Measurements from ENCODE around the gene GULP1.

GULP1 gene

DNA sequence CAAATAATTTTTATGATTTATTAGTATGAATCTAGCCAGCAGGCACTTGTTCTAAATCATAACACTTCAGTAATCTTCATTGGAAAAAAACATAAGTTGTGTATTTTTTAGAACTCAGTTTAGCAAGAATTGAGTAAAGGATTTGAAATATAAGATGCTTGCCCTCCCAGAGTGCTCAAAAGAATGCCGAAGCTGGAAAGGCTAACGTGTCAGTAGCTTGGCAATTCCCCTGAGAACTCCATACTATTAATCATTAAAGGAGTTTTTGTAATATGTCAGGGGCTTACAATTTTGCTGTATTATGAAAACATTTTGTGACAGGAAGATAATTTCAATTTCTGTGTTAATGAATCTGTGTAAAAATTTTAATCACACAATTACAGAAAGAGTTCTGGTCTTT is 122.7 kb downstream of the GULP1 start:
- ATAC-seq (ENCODE audit: insufficient read depth, low read depth) (no peak), DNase-seq (no peak)
- Histone ChIP-seq H3K36me3 (ENCODE audit: insufficient read depth, low read length) (no peaks in the 10 kb centered on the region), H3K27me3 (ENCODE audit: insufficient read depth, low read length, poor library complexity) (no peaks in the 10 kb centered on the region), H3K4me1 (ENCODE audit: insufficient read depth, low read length) (no peaks in the 10 kb centered on the region), H3K4me2 (ENCODE audit: insufficient read depth, low read length) (no peak overlapping the region), H3K79me2 (ENCODE audit: insufficient read depth, low read length) (no peaks in the 10 kb centered on the region), H3K4me3 (ENCODE audit: low read depth in 1 of 2, low read length in 2 of 2) (no peak overlapping the region), H3K9me3 (ENCODE audit: insufficient read depth, low read length, severe bottlenecking) (no peaks in the 10 kb centered on the region), H4K20me1 (ENCODE audit: insufficient read depth, low read length) (no peaks in the 10 kb centered on the region), H3K9ac (ENCODE audit: low read depth, low read length) (no peak overlapping the region), H3K27ac (ENCODE audit: low read length) (no peak overlapping the region), H2AFZ (ENCODE audit: low read depth, low read length) (no peak overlapping the region)
- TF ChIP-seq, protein P1, sequence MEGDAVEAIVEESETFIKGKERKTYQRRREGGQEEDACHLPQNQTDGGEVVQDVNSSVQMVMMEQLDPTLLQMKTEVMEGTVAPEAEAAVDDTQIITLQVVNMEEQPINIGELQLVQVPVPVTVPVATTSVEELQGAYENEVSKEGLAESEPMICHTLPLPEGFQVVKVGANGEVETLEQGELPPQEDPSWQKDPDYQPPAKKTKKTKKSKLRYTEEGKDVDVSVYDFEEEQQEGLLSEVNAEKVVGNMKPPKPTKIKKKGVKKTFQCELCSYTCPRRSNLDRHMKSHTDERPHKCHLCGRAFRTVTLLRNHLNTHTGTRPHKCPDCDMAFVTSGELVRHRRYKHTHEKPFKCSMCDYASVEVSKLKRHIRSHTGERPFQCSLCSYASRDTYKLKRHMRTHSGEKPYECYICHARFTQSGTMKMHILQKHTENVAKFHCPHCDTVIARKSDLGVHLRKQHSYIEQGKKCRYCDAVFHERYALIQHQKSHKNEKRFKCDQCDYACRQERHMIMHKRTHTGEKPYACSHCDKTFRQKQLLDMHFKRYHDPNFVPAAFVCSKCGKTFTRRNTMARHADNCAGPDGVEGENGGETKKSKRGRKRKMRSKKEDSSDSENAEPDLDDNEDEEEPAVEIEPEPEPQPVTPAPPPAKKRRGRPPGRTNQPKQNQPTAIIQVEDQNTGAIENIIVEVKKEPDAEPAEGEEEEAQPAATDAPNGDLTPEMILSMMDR (IDR thresholded peaks at IDR 0.05; ENCODE audit: borderline replicate concordance, extremely low read depth, low read length, poor library complexity, severe bottlenecking) = no peak
- TF ChIP-seq EZH2 (IDR thresholded peaks at IDR 0.05; ENCODE audit: borderline replicate concordance, low read depth, low read length, severe bottlenecking) = no peak

DNA sequence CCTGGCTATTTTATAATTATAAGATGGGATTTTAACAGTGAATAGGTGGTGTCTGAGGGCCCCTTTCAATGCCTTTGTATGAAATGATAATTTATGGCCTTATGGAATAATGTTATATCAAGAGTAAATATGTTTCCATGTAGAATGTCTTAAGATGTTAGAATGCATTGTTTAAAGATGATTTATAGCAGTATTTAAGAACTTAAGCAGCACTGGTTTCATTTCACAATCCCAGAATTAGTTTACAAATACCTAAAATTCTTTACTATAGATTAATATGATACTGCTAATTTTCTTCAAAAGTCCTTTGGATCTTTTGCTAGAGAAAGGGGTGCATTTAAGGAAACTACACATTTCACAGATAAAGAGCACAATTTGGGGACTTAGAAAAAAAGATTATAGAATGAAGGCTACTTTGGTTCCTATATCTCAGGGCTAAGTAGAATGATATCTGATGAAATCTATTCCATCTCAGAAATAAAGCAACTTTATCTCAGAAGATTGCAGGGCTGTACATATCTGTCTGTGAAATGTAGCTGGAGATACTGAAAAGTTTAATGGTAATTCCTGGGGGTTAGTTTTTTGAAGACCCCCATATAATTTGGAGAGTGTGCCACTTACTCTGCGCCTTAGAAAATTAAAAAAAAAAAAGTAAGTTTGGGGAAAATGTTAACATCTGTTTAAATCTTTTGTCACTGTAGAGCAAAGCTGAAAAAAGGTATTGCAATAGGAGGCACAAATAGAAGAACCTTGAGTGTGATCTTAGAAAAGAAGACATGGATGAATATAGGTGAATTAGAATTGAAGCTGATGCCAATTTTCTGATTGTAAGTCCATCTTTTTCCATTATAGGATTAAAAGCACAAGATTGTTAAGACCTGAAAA is 123.4 kb downstream of the GULP1 start:
- H4K20me1 ChIP-seq (ENCODE audit: insufficient read depth, low read length) = no peaks in the 10 kb centered on the region
- ATAC-seq (ENCODE audit: insufficient read depth, low read depth) (no peak), DNase-seq (no peak)
- TF ChIP-seq EZH2 (IDR thresholded peaks at IDR 0.05; ENCODE audit: borderline replicate concordance, low read depth, low read length, severe bottlenecking) = no peak
- TF ChIP-seq, protein P1 (IDR thresholded peaks at IDR 0.05; ENCODE audit: borderline replicate concordance, extremely low read depth, low read length, poor library complexity, severe bottlenecking) = no peak
- no peak overlapping the region for H3K4me3 ChIP-seq (ENCODE audit: low read depth in 1 of 2, low read length in 2 of 2)
- no peak overlapping the region for H3K27ac ChIP-seq (ENCODE audit: low read length)
- no peaks in the 10 kb centered on the region for H3K36me3 ChIP-seq (ENCODE audit: insufficient read depth, low read length)
- H3K4me1 ChIP-seq (ENCODE audit: insufficient read depth, low read length) = no peaks in the 10 kb centered on the region
- H3K9ac ChIP-seq (ENCODE audit: low read depth, low read length) = no peak overlapping the region
- no peaks in the 10 kb centered on the region for H3K27me3 ChIP-seq (ENCODE audit: insufficient read depth, low read length, poor library complexity)
- H2AFZ ChIP-seq (ENCODE audit: low read depth, low read length) = no peak overlapping the region
- H3K9me3 ChIP-seq (ENCODE audit: insufficient read depth, low read length, severe bottlenecking) = no peaks in the 10 kb centered on the region
- H3K79me2 ChIP-seq (ENCODE audit: insufficient read depth, low read length) = no peaks in the 10 kb centered on the region
- H3K4me2 ChIP-seq (ENCODE audit: insufficient read depth, low read length) = no peak overlapping the region

GRCh38 chr2:188415754-188416083 is 124.0 kb downstream of the GULP1 start:
- TF ChIP-seq, protein P1 (IDR thresholded peaks at IDR 0.05; ENCODE audit: borderline replicate concordance, extremely low read depth, low read length, poor library complexity, severe bottlenecking) = no peak
- TF ChIP-seq EZH2 (IDR thresholded peaks at IDR 0.05; ENCODE audit: borderline replicate concordance, low read depth, low read length, severe bottlenecking) = no peak
- Histone ChIP-seq H3K4me2 (ENCODE audit: insufficient read depth, low read length) (no peak overlapping the region), H3K36me3 (ENCODE audit: insufficient read depth, low read length) (no peaks in the 10 kb centered on the region), H3K4me1 (ENCODE audit: insufficient read depth, low read length) (no peaks in the 10 kb centered on the region), H4K20me1 (ENCODE audit: insufficient read depth, low read length) (no peaks in the 10 kb centered on the region), H3K9ac (ENCODE audit: low read depth, low read length) (no peak overlapping the region), H3K9me3 (ENCODE audit: insufficient read depth, low read length, severe bottlenecking) (no peaks in the 10 kb centered on the region), H2AFZ (ENCODE audit: low read depth, low read length) (no peak overlapping the region), H3K4me3 (ENCODE audit: low read depth in 1 of 2, low read length in 2 of 2) (no peak overlapping the region), H3K27me3 (ENCODE audit: insufficient read depth, low read length, poor library complexity) (no peaks in the 10 kb centered on the region), H3K79me2 (ENCODE audit: insufficient read depth, low read length) (no peaks in the 10 kb centered on the region), H3K27ac (ENCODE audit: low read length) (no peak overlapping the region)
- ATAC-seq (ENCODE audit: insufficient read depth, low read depth) = no peak
- DNase-seq = no peak

All from DND-41 (cell line).